Rectal smooth muscle tissue (tissue), 1 donor: ENCODE results near the gene LRRC42.

ENCODE experiments used
- H3K27ac ChIP-seq: one replicate; pipeline ENCODE4 v1.7.0; 2013; ENCODE audit warnings: low read depth, low read length, inconsistent platforms
- H3K27me3 ChIP-seq: one replicate; pipeline ENCODE4 v1.7.0; 2013; ENCODE audit warnings: low read length; ENCODE audit not compliant: control insufficient read depth, insufficient read depth
- H3K36me3 ChIP-seq: one replicate; pipeline ENCODE4 v1.7.0; 2013; ENCODE audit warnings: low read length; ENCODE audit not compliant: control insufficient read depth, insufficient read depth
- H3K4me1 ChIP-seq: one replicate; pipeline ENCODE4 v1.7.0; 2013; ENCODE audit warnings: low read length; ENCODE audit not compliant: control insufficient read depth, insufficient read depth
- H3K4me3 ChIP-seq: one replicate; pipeline ENCODE4 v1.7.0; 2013; ENCODE audit warnings: low read length
- H3K9ac ChIP-seq: one replicate; pipeline ENCODE4 v1.7.0; 2013; ENCODE audit warnings: low read length

The LRRC42 gene, protein sequence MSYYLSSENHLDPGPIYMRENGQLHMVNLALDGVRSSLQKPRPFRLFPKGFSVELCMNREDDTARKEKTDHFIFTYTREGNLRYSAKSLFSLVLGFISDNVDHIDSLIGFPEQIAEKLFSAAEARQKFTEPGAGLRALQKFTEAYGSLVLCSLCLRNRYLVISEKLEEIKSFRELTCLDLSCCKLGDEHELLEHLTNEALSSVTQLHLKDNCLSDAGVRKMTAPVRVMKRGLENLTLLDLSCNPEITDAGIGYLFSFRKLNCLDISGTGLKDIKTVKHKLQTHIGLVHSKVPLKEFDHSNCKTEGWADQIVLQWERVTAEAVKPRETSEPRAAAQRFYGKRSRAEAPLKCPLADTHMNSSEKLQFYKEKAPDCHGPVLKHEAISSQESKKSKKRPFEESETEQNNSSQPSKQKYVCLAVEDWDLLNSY

GRCh38 chr1:53946252-53947171 is at the start of gene LRRC42:
TSS of gene LRRC42 (plus strand) at chr1:53946350. CDS start at chr1:53952000, 5,650 bp downstream.
- H3K4me3 ChIP-seq: peak within 1 kb of the TSS; percentile 90
- H3K9ac ChIP-seq: peak within 1 kb of the TSS; percentile 49
- peaks cover 11% of the 10 kb centered on the region for H3K4me1 ChIP-seq
- no peaks in the 10 kb centered on the region for H3K27me3 ChIP-seq
- no peaks in the 10 kb centered on the region for H3K36me3 ChIP-seq
- H3K27ac ChIP-seq: peak within 1 kb of the TSS; percentile 92

- Histone ChIP-seq H3K27ac (peak overlapping the region; percentile 53), H3K9ac (no peak overlapping the region), H3K36me3 (no peaks in the 10 kb centered on the region), H3K4me1 (peaks cover 13% of the 10 kb centered on the region), H3K4me3 (no peak overlapping the region), H3K27me3 (no peaks in the 10 kb centered on the region)
Observed at GRCh38 chr1:53896635-53897229, 49.4 kb upstream of the LRRC42 start.

- Histone ChIP-seq H3K27ac (no peak overlapping the region), H3K9ac (no peak overlapping the region), H3K27me3 (no peaks in the 10 kb centered on the region), H3K36me3 (no peaks in the 10 kb centered on the region), H3K4me1 (peaks cover 13% of the 10 kb centered on the region), H3K4me3 (no peak overlapping the region)
Observed at GRCh38 chr1:53899206-53899628, 46.9 kb upstream of the LRRC42 start.

DNA sequence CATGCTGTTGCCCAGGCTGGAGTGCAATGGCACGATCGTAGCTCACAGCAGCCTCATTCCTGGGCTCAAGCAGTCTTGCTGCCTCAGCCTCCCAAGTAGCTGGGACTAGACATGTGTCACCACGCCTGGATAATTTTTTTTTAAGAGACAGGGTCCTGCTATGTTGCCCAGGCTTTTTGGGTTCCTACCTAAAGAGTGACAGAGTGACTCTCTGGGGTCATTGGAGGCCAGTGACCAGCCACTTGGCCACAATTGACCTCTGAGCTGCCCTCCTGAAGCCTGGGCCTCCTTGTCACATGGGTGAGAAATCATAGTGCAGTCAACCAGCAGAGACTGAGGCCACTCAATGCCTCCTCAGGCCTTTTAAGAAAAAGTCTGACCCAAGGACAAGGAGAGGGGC is 46.4 kb upstream of the LRRC42 start:
- Histone ChIP-seq H3K4me3 (no peak overlapping the region), H3K9ac (no peak overlapping the region), H3K27ac (no peak overlapping the region), H3K36me3 (no peaks in the 10 kb centered on the region), H3K27me3 (no peaks in the 10 kb centered on the region), H3K4me1 (peaks cover 13% of the 10 kb centered on the region)

GRCh38 chr1:53902235-53903138 is 43.7 kb upstream of the LRRC42 start:
- no peak overlapping the region for H3K4me3 ChIP-seq
- peaks cover 10% of the 10 kb centered on the region for H3K4me1 ChIP-seq
- no peaks in the 10 kb centered on the region for H3K36me3 ChIP-seq
- H3K27ac ChIP-seq: no peak overlapping the region
- no peak overlapping the region for H3K9ac ChIP-seq
- H3K27me3 ChIP-seq: no peaks in the 10 kb centered on the region

GRCh38 chr1:53905509-53905908 is 40.6 kb upstream of the LRRC42 start:
- Histone ChIP-seq H3K9ac (no peak overlapping the region), H3K4me1 (no peaks in the 10 kb centered on the region), H3K4me3 (no peak overlapping the region), H3K27ac (no peak overlapping the region), H3K27me3 (no peaks in the 10 kb centered on the region), H3K36me3 (no peaks in the 10 kb centered on the region)

DNA sequence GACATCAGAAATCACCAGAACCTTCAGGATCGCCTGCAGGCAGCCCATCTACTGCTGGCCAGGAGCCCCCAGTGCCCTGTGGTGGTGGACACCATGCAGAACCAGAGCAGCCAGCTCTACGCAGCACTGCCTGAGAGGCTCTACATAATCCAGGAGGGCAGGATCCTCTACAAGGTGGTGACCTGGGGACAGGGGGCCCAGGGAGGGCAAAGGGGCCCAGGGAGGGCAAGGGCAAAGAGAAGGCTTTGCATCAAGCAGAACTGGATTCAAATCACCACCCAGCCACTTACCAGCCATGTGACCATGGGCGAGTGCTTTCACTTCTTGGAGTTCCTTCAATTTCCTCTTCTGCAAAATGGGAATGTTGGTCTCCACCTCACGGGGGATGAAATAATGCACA is 40.0 kb upstream of the LRRC42 start:
- Histone ChIP-seq H3K27me3 (no peaks in the 10 kb centered on the region), H3K4me3 (no peak overlapping the region), H3K36me3 (no peaks in the 10 kb centered on the region), H3K9ac (no peak overlapping the region), H3K4me1 (no peaks in the 10 kb centered on the region), H3K27ac (no peak overlapping the region)

DNA sequence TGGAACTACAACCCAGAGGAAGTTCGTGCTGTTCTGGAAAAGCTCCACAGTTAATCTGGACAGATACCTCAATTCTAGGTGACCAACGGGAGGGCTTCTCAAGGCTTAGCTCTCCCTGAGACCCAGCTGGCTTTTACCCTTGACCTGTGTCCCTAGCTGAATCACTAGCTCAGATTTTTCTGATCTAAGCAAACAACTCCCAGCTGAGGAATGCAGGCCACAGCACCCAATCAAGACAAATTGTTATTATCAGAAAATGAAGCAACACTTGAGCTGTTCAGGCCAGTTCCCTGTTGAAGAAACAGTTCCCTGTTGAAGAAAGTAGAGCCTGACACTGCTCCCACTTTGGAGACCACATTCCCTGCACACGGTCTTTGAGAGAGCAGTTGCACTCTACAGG is 36.2 kb upstream of the LRRC42 start:
- Histone ChIP-seq H3K9ac (no peak overlapping the region), H3K27me3 (no peaks in the 10 kb centered on the region), H3K4me3 (no peak overlapping the region), H3K4me1 (no peaks in the 10 kb centered on the region), H3K27ac (no peak overlapping the region), H3K36me3 (no peaks in the 10 kb centered on the region)

DNA sequence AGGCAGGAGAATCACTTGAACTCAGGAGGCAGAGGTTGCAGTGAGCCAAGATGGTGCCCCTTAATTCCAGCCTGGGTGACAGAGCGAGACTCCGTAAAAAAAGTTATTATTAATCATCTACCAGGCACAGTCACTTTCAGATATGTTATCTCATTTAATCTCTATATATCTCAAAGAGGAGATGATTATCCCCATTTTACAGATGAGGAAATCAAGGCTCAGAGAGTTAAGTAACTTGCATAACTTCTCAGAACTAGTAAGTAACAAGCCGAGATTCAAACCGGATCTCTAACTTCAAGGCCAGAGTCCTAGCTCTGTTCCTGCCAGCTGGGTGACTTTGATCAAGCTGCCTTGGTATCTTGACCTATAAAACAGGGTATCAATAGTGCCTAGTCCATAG is 34.7 kb upstream of the LRRC42 start:
- Histone ChIP-seq H3K36me3 (peaks cover 3% of the 10 kb centered on the region), H3K4me1 (no peaks in the 10 kb centered on the region), H3K27ac (no peak overlapping the region), H3K9ac (no peak overlapping the region), H3K27me3 (no peaks in the 10 kb centered on the region), H3K4me3 (no peak overlapping the region)

- no peaks in the 10 kb centered on the region for H3K4me1 ChIP-seq
- no peak overlapping the region for H3K9ac ChIP-seq
- no peak overlapping the region for H3K4me3 ChIP-seq
- H3K36me3 ChIP-seq: peaks cover 3% of the 10 kb centered on the region
- H3K27ac ChIP-seq: no peak overlapping the region
- H3K27me3 ChIP-seq: no peaks in the 10 kb centered on the region
Observed at GRCh38 chr1:53913352-53914033, 32.7 kb upstream of the LRRC42 start.

GRCh38 chr1:53918343-53918742 is 27.8 kb upstream of the LRRC42 start:
- Histone ChIP-seq H3K27me3 (no peaks in the 10 kb centered on the region), H3K9ac (no peak overlapping the region), H3K4me1 (no peaks in the 10 kb centered on the region), H3K36me3 (peaks cover 5% of the 10 kb centered on the region), H3K27ac (no peak overlapping the region), H3K4me3 (no peak overlapping the region)
